GM21786 (cell line): Measurements from ENCODE around the gene BANK1.

Experiments
- ATAC-seq: cut with Tn5 transposase; IDR thresholded peaks from one replicate; pipeline ENCODE4 v1.9.1; 2021; ENCODE audit not compliant: unreplicated experiment

Gene BANK1

GRCh38 chr4:101790521-101791181, at the start of gene BANK1:
TSS of gene BANK1 (plus strand) at chr4:101790730. CDS start at chr4:101790881, 151 bp downstream.
- ATAC-seq = peak; percentile 100

GRCh38 chr4:101753721-101754120, 36.8 kb upstream of the BANK1 start:
- no peak for ATAC-seq

- no peak for ATAC-seq
Observed at GRCh38 chr4:101756181-101756580, 34.3 kb upstream of the BANK1 start.

- ATAC-seq = no peak
Observed at GRCh38 chr4:101761405-101761804, 29.1 kb upstream of the BANK1 start.

GRCh38 chr4:101762025-101762424, 28.5 kb upstream of the BANK1 start:
- ATAC-seq = no peak

GRCh38 chr4:101762534-101762933, 28.0 kb upstream of the BANK1 start:
- ATAC-seq = no peak

GRCh38 chr4:101763576-101763975, 27.0 kb upstream of the BANK1 start:
- ATAC-seq = no peak

- ATAC-seq = no peak
Observed at GRCh38 chr4:101774807-101775206, 15.7 kb upstream of the BANK1 start.

GRCh38 chr4:101777431-101777830, 13.1 kb upstream of the BANK1 start:
- no peak for ATAC-seq

- no peak for ATAC-seq
Observed at GRCh38 chr4:101780284-101780683, 10.2 kb upstream of the BANK1 start.

- ATAC-seq = no peak
Observed at GRCh38 chr4:101782546-101782945, 8.0 kb upstream of the BANK1 start.

GRCh38 chr4:101784957-101785356, 5.6 kb upstream of the BANK1 start:
- ATAC-seq = no peak

GRCh38 chr4:101785486-101785885, 5.0 kb upstream of the BANK1 start:
- no peak for ATAC-seq

- no peak for ATAC-seq
Observed at GRCh38 chr4:101787701-101788316, 2.7 kb upstream of the BANK1 start.

GRCh38 chr4:101791182-101791558, 640 bp downstream of the BANK1 start:
- ATAC-seq = peak; percentile 1

GRCh38 chr4:101792056-101792590, 1.6 kb downstream of the BANK1 start:
- no peak for ATAC-seq

GRCh38 chr4:101793397-101793796, 2.9 kb downstream of the BANK1 start:
- no peak for ATAC-seq

GRCh38 chr4:101794806-101795205, 4.3 kb downstream of the BANK1 start:
- no peak for ATAC-seq

- no peak for ATAC-seq
Observed at GRCh38 chr4:101795704-101796103, 5.2 kb downstream of the BANK1 start.

- ATAC-seq = no peak
Observed at GRCh38 chr4:101801958-101802357, 11.4 kb downstream of the BANK1 start.

GRCh38 chr4:101806914-101807313, 16.4 kb downstream of the BANK1 start:
- ATAC-seq = peak; percentile 98

- peak; percentile 21 for ATAC-seq
Observed at GRCh38 chr4:101807351-101807750, 16.8 kb downstream of the BANK1 start.

- peak; percentile 64 for ATAC-seq
Observed at GRCh38 chr4:101813604-101814003, 23.1 kb downstream of the BANK1 start.
